Prostate gland (tissue), 2 donors: ENCODE results near the gene FAH. TPM values are rescaled to one million over a fixed set of nuclear protein-coding genes. Genes with fewer than 3 reads are reported as not detected.

Experiments used
- DNase-seq: peaks from one replicate; pipeline ENCODE4 v3.0.0-alpha.2; 2019; ENCODE audit warnings: low spot score
- H3K27ac ChIP-seq, 2 donors: fragments of 200-600 bp; sonication (generic); 2 replicates each; pipeline ENCODE4 v1.5.1; 2017 to 2019
- H3K27me3 ChIP-seq: fragments of 200-600 bp; sonication (generic); replicated peaks from 2 replicates; pipeline ENCODE4 v1.5.1; 2019; ENCODE audit not compliant: insufficient read depth
- H3K36me3 ChIP-seq, 2 donors: fragments of 200-600 bp; sonication (generic); 1 replicate in 1 of 2; 2 replicates in 1 of 2; pipeline versions ENCODE4 v1.5.1 to v1.8.1; 2017 to 2019
- H3K4me1 ChIP-seq: fragments of 200-600 bp; sonication (generic); replicated peaks from 2 replicates; pipeline ENCODE4 v1.5.1; 2019
- H3K4me3 ChIP-seq, 2 donors: fragments of 200-600 bp; sonication (generic); 2 replicates each; pipeline ENCODE4 v1.5.1; 2017 to 2019
- H3K9me3 ChIP-seq: fragments of 200-600 bp; sonication (generic); 2 replicates; pipeline ENCODE4 v1.5.1; 2017
- POLR2A ChIP-seq: fragments of 450-650 bp; IDR thresholded peaks from one replicate; pipeline ENCODE4 v1.6.1; 2016; ENCODE audit warnings: antibody characterized with exemption, mild to moderate bottlenecking
- POLR2AphosphoS5 ChIP-seq: sonication (generic); formaldehyde crosslinking; IDR thresholded peaks from one replicate; pipeline ENCODE4 v1.6.1; 2017; ENCODE audit warnings: antibody characterized with exemption
- WGBS: methylation state at CpG from one replicate; pipeline ENCODE4 v1.1.5; 2018; 5-methylcytosine and 5-hydroxymethylcytosine counted together
- intact Hi-C: fragments of 100-400 bp; cut with DNase I; formaldehyde crosslinking; loops from one replicate; pipeline ENCODE4 v1.14.2; 2022
- total RNA-seq, 2 donors: library from RNA; depleted of rRNA; stranded (reverse); fragments of >200 nt; gene quantifications; one replicate each; pipeline ENCODE4 v1.1.0, GENCODE V29; 2016
- TF ChIP-seq, protein P1 (sequence below), 4 experiments: fragments of 200-600 bp in 2 of 4; fragments of 450-650 bp in 2 of 4; sonication (generic) in 2 of 4; IDR thresholded peaks; 1 replicate in 3 of 4; 2 replicates in 1 of 4; pipeline ENCODE4 v1.5.1; 2016 to 2019; ENCODE audit warnings: antibody characterized with exemption in 4 of 4, mild to moderate bottlenecking in 2 of 4, moderate library complexity in 2 of 4

FAH gene
- total RNA-seq, 2 donors from 2014 or later = 26.7 to 51.4 TPM

DNA sequence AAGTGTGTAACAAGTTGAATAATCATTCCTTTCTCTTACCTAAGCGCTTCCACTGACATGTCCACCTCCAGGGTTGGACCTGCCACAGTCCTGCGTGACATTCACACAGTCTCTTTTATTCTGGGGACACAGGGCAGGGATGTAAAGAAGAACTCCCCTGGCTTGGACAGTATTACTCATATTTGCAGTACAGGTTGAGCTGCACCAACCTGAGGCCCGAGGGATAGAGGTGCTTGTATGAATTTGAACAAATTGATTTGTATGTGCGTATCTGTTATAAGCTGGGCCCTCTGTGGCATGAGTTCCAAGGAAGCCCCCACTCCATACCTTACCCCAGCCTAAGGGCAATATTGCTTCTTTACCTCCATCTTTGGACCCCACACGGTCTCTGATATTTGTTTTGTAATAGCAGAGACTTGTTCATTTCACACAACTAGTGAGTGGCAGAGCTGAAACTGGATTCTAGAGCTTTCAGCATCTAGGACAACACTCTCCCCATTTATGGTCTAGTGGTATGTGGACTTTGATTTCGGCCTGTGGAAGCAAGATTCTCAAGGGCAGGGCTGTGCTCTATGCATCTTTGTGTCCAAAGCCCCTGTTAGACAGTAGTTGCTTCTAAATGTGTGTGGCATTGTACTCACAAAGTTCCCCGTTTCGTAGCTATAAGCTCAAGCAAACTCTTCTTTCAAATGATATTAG, 39.2 kb downstream of the FAH start:
- WGBS = 86% methylated on average over 8 of the region's 8 CpGs
- no peaks in the 10 kb centered on the region for H3K36me3 ChIP-seq
- H3K4me1 ChIP-seq = no peaks in the 10 kb centered on the region

DNA sequence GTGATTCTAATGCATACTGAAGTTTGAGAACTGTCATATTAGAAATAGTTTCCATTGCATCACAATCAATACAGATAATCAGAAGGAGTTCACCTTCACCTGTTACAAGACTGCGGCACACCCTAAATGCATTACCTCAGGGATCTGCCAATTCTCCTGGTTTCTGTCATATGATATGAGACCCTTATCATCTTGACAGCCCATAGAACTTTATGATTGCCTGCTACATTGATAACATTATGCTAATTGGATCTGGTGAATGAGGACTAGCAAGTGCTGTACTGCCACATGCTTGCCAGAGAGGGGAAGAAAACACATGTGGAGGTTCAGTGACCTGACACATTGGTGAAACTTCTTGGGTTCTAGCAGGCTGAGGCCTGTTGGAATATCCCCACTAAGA, 41.4 kb downstream of the FAH start:
- 100% methylated on average over 1 of the region's 1 CpG for WGBS
- Histone ChIP-seq H3K9me3 (no peaks in the 10 kb centered on the region), H3K36me3 (no peaks in the 10 kb centered on the region), H3K4me3 (no peak overlapping the region), H3K27me3 (no peaks in the 10 kb centered on the region), H3K4me1 (no peaks in the 10 kb centered on the region), H3K27ac (no peak overlapping the region)
- TF ChIP-seq POLR2A (no peak), POLR2AphosphoS5 (no peak)
- TF ChIP-seq, protein P1, sequence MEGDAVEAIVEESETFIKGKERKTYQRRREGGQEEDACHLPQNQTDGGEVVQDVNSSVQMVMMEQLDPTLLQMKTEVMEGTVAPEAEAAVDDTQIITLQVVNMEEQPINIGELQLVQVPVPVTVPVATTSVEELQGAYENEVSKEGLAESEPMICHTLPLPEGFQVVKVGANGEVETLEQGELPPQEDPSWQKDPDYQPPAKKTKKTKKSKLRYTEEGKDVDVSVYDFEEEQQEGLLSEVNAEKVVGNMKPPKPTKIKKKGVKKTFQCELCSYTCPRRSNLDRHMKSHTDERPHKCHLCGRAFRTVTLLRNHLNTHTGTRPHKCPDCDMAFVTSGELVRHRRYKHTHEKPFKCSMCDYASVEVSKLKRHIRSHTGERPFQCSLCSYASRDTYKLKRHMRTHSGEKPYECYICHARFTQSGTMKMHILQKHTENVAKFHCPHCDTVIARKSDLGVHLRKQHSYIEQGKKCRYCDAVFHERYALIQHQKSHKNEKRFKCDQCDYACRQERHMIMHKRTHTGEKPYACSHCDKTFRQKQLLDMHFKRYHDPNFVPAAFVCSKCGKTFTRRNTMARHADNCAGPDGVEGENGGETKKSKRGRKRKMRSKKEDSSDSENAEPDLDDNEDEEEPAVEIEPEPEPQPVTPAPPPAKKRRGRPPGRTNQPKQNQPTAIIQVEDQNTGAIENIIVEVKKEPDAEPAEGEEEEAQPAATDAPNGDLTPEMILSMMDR (IDR thresholded peaks at IDR 0.05) = no peak
- DNase-seq = no peak
- intact Hi-C loops = no loop called here

More for the DNA sequence above, 39.2 kb downstream of the FAH start:
- Histone ChIP-seq H3K27ac (no peak overlapping the region), H3K4me3 (no peak overlapping the region), H3K27me3 (no peaks in the 10 kb centered on the region), H3K9me3 (no peaks in the 10 kb centered on the region)
- no peak for DNase-seq
- intact Hi-C loops = no loop called here
- TF ChIP-seq, protein P1 (IDR thresholded peaks at IDR 0.05) = no peak
- TF ChIP-seq POLR2AphosphoS5 = no peak
- no peak for TF ChIP-seq POLR2A

DNA sequence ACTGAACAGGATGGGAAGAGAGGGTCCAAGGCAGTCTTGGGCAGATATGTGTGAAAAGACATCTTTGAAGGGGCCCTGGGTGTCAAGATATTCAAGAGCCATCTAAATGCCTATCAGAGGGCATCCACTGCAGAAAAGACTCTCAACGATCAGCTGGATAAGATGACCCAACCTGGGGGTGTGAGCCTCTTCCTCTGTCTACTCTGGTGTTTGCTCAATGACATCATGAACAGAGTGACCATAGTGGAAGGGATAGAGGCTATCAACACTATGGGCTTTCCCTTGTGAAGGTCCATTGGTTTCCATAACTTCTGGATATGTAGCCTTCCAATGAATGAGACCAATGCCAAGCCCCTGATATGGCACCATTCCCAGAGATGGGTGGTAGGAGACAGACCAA, 42.1 kb downstream of the FAH start:
- Histone ChIP-seq H3K27ac (no peak overlapping the region), H3K4me3 (no peak overlapping the region), H3K9me3 (no peaks in the 10 kb centered on the region), H3K36me3 (no peaks in the 10 kb centered on the region), H3K4me1 (no peaks in the 10 kb centered on the region), H3K27me3 (no peaks in the 10 kb centered on the region)
- 100% methylated on average over 1 of the region's 1 CpG for WGBS
- DNase-seq = no peak
- intact Hi-C loops = no loop called here
- TF ChIP-seq POLR2A (no peak), POLR2AphosphoS5 (no peak)
- TF ChIP-seq, protein P1 (IDR thresholded peaks at IDR 0.05) = no peak

DNA sequence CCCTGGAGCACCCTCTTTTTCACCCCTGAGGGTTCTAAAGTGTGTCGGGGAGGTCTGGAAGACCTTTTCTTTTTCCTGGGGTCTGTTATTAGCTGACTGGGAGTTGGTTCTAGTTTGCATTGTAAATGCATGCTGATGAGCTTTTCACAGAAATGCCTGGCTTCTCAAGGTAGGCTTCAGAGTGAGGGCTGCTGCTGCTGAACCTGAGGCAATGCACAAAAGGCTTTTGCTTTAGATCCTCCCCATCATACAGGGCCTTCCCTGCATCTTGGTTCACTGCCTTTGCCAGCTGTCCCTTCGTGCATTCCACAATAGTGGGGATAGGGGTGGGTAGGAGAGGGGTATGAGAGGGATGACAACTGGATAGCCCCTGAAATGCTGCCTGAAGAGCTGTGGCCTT, 46.6 kb downstream of the FAH start:
- Histone ChIP-seq H3K27me3 (no peaks in the 10 kb centered on the region), H3K36me3 (no peaks in the 10 kb centered on the region), H3K27ac (no peak overlapping the region), H3K4me3 (no peak overlapping the region), H3K4me1 (no peaks in the 10 kb centered on the region), H3K9me3 (no peaks in the 10 kb centered on the region)
- WGBS = 65% methylated on average over 2 of the region's 2 CpGs
- TF ChIP-seq POLR2AphosphoS5 = no peak
- DNase-seq = no peak
- intact Hi-C loops = no loop called here

DNA sequence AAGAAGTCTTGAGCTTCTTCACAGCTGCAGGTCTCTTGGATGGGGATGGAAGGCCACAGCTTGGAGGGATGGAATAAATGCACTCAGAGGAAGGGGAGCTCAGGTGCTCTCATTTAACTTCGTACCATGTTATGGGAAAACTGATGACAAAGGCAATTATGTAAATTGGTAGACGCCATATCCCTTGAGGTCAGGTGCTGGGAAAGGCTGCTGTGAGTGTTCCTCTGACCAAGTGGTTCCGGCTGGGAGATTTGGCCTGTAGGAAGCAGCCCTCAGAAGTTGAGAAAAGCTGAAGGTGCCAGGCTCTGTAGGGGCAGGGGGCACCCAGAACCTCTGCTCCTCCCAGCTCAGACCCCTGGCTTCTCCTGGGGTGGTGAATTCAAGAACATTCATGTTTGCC, 47.1 kb downstream of the FAH start:
- Histone ChIP-seq H3K4me3 (no peak overlapping the region), H3K9me3 (no peaks in the 10 kb centered on the region), H3K27ac (no peak overlapping the region), H3K4me1 (no peaks in the 10 kb centered on the region), H3K36me3 (no peaks in the 10 kb centered on the region), H3K27me3 (no peaks in the 10 kb centered on the region)
- no peak for DNase-seq
- no peak for TF ChIP-seq POLR2A
- TF ChIP-seq, protein P1 (IDR thresholded peaks at IDR 0.05) = no peak
- TF ChIP-seq POLR2AphosphoS5 = no peak
- intact Hi-C loops = no loop called here
- 87% methylated on average over 3 of the region's 3 CpGs for WGBS
